HCT116 (cell line): ENCODE measurements around the gene AXIN2. TPM values are rescaled to one million over a fixed set of nuclear protein-coding genes. Genes with fewer than 3 reads are reported as not detected.

ENCODE experiments used
- ATAC-seq: fragments of 200-7000 bp; cut with Tn5 transposase; 2 replicates; pipeline ENCODE4 v1.9.1; 2020; ENCODE audit warnings: mild to moderate bottlenecking, moderate library complexity
- BruUV-seq: library from RNA; stranded (reverse); fragments of 400-500 nt; replicated peaks from 2 replicates; lab custom pipeline; 2021; lab: Mats Ljungman, UMichigan
- CTCF ChIA-PET: fragments of 300-600 bp; sonication (Branson Sonifier 250); formaldehyde crosslinking; loops from one replicate; lab custom pipeline; 2021; ENCODE audit warnings: antibody characterized with exemption; lab: Charles Lee
- POLR2A ChIA-PET: fragments of 300-600, 350-600 bp; sonication (Branson Sonifier 250); formaldehyde crosslinking; loops from one replicate; lab custom pipeline; 2021; ENCODE audit warnings: antibody characterized with exemption; lab: Charles Lee
- RAD21 ChIA-PET, 2 experiments: fragments of 300-600 bp; sonication (Branson Sonifier 250); formaldehyde crosslinking; loops; one replicate each; lab custom pipeline; 2023; ENCODE audit warnings: low total read pairs in 2 of 2; ENCODE audit not compliant: uncharacterized antibody in 2 of 2, unreplicated experiment in 2 of 2, low non-redundant PET in 1 of 2; lab: Charles Lee
- DNase-seq: peaks from one replicate; pipeline ENCODE4 v3.0.0-alpha.2; 2010; ENCODE audit warnings: low read depth, low spot score
- H2AFZ ChIP-seq: fragments of 200-600 bp; shearing (Covaris generic), sonication (generic); 2 replicates; pipeline ENCODE4 v1.6.1; 2017; ENCODE audit warnings: low read depth, mixed run types, mixed read lengths, antibody characterized with exemption, low read length; ENCODE audit not compliant: poor library complexity, severe bottlenecking
- H3K27ac ChIP-seq: 2 replicates; pipeline ENCODE4 v1.5.1; 2012; ENCODE audit warnings: low read depth, low read length
- H3K27me3 ChIP-seq: fragments of 200-600 bp; sonication (generic); 2 replicates; pipeline ENCODE4 v1.6.1; 2016; ENCODE audit warnings: mixed run types, low read length, mixed read lengths; ENCODE audit not compliant: insufficient read depth
- H3K36me3 ChIP-seq, 2 experiments: fragments of 200-500 bp in 1 of 2; fragments of 200-600 bp in 1 of 2; sonication (Bioruptor generic) in 1 of 2; sonication (generic) in 1 of 2; 2 replicates each; pipeline versions ENCODE4 v1.5.1 to v1.6.1; 2014 to 2016; ENCODE audit warnings: low read length in 2 of 2, inconsistent platforms in 1 of 2, mixed read lengths in 1 of 2, mixed run types in 1 of 2; ENCODE audit not compliant: insufficient read depth in 2 of 2, control insufficient read depth in 1 of 2
- H3K4me1 ChIP-seq, 2 experiments: fragments of 200-600 bp in 1 of 2; sonication (generic) in 1 of 2; 2 replicates each; pipeline versions ENCODE4 v1.5.1 to v1.6.1; 2012 to 2017; ENCODE audit warnings: low read length in 2 of 2, inconsistent platforms in 1 of 2, mild to moderate bottlenecking in 1 of 2, mixed read lengths in 1 of 2, mixed run types in 1 of 2, moderate library complexity in 1 of 2; ENCODE audit not compliant: insufficient read depth in 2 of 2, control insufficient read depth in 1 of 2
- H3K4me2 ChIP-seq: fragments of 200-600 bp; sonication (generic); 2 replicates; pipeline ENCODE4 v1.6.1; 2017; ENCODE audit warnings: mixed run types, low read length, mixed read lengths
- H3K4me3 ChIP-seq, 2 experiments: fragments of 200-600 bp in 1 of 2; sonication (generic) in 1 of 2; replicated peaks in 1 of 2; 2 replicates each; pipeline ENCODE4 v1.5.1; 2011 to 2016; ENCODE audit warnings: low read length in 2 of 2, control low read depth in 1 of 2, low read depth in 1 of 2, mild to moderate bottlenecking in 1 of 2, mixed read lengths in 1 of 2, mixed run types in 1 of 2
- H3K79me2 ChIP-seq: fragments of 200-600 bp; sonication (generic); 2 replicates; pipeline ENCODE4 v1.6.1; 2017; ENCODE audit warnings: mild to moderate bottlenecking, mixed run types, low read length, moderate library complexity, mixed read lengths; ENCODE audit not compliant: insufficient read depth
- H3K9ac ChIP-seq: fragments of 200-600 bp; sonication (generic); 2 replicates; pipeline ENCODE4 v1.6.1; 2016; ENCODE audit warnings: low read length, mixed read lengths
- H3K9me2 ChIP-seq: fragments of 200-600 bp; sonication (generic), shearing (Covaris generic); 2 replicates; pipeline ENCODE4 v1.6.1; 2017; ENCODE audit warnings: mixed run types, mild to moderate bottlenecking, moderate library complexity; ENCODE audit not compliant: insufficient read depth
- H3K9me3 ChIP-seq, 2 experiments: fragments of 200-500 bp in 1 of 2; fragments of 200-600 bp in 1 of 2; sonication (Bioruptor generic) in 1 of 2; sonication (generic) in 1 of 2; 2 replicates each; pipeline ENCODE4 v1.6.1; 2014 to 2017; ENCODE audit warnings: low read length in 2 of 2, mixed read lengths in 2 of 2, inconsistent platforms in 1 of 2, low read depth in 1 of 2, mild to moderate bottlenecking in 1 of 2, mixed run types in 1 of 2, moderate library complexity in 1 of 2; ENCODE audit not compliant: control insufficient read depth in 1 of 2, insufficient read depth in 1 of 2
- H4K20me1 ChIP-seq: fragments of 200-600 bp; sonication (generic), shearing (Covaris generic); 2 replicates; pipeline ENCODE4 v1.6.1; 2017; ENCODE audit warnings: mixed run types, mild to moderate bottlenecking, moderate library complexity; ENCODE audit not compliant: insufficient read depth
- ATF3 ChIP-seq: IDR thresholded peaks from 2 replicates; pipeline ENCODE4 v1.6.1; 2012
- CBX3 ChIP-seq: IDR thresholded peaks from 2 replicates; pipeline ENCODE4 v1.6.1; 2012; ENCODE audit warnings: low read depth
- CEBPB ChIP-seq: IDR thresholded peaks from 2 replicates; pipeline ENCODE4 v1.6.1; 2012; ENCODE audit warnings: low read depth
- CTCF ChIP-seq, 3 experiments: fragments of 200-600 bp in 1 of 3; sonication (generic) in 1 of 3; IDR thresholded peaks in 2 of 3; conservative IDR thresholded peaks in 1 of 3; 2 replicates each; pipeline ENCODE4 v1.5.1; 2012 to 2017; ENCODE audit warnings: low read depth in 2 of 3, low read length in 2 of 3, antibody characterized with exemption in 1 of 3, borderline replicate concordance in 1 of 3, control low read depth in 1 of 3, mild to moderate bottlenecking in 1 of 3, mixed read lengths in 1 of 3, mixed run types in 1 of 3, moderate library complexity in 1 of 3; ENCODE audit not compliant: insufficient read depth in 1 of 3
- EGR1 ChIP-seq: IDR thresholded peaks from 2 replicates; pipeline ENCODE4 v1.6.1; 2012; ENCODE audit warnings: low read depth
- ELF1 ChIP-seq: IDR thresholded peaks from 2 replicates; pipeline ENCODE4 v1.6.1; 2012; ENCODE audit warnings: low read depth, borderline replicate concordance
- EZH2 ChIP-seq: fragments of 200-600 bp; sonication (generic); IDR thresholded peaks from 2 replicates; pipeline ENCODE4 v1.6.1; 2017; ENCODE audit warnings: antibody characterized with exemption, mixed run types
- JUND ChIP-seq: IDR thresholded peaks from 2 replicates; pipeline ENCODE4 v1.6.1; 2012
- MAX ChIP-seq: IDR thresholded peaks from 2 replicates; pipeline ENCODE4 v1.6.1; 2012
- RAD21 ChIP-seq: IDR thresholded peaks from 2 replicates; pipeline ENCODE4 v1.6.1; 2012; ENCODE audit warnings: low read depth, mild to moderate bottlenecking
- SIN3A ChIP-seq: IDR thresholded peaks from 2 replicates; pipeline ENCODE4 v1.6.1; 2012; ENCODE audit warnings: low read depth
- SP1 ChIP-seq: IDR thresholded peaks from 2 replicates; pipeline ENCODE4 v1.6.1; 2012; ENCODE audit warnings: low read depth
- ZBTB33 ChIP-seq: IDR thresholded peaks from 2 replicates; pipeline ENCODE4 v1.6.1; 2011; ENCODE audit warnings: mild to moderate bottlenecking, low read length, moderate library complexity; ENCODE audit not compliant: insufficient replicate concordance; ENCODE audit errors: extremely low read depth
- ZNF274 ChIP-seq: fragments of 200-500 bp; sonication (Bioruptor generic); IDR thresholded peaks from 2 replicates; pipeline ENCODE4 v1.6.1; 2014; ENCODE audit warnings: mild to moderate bottlenecking, low read depth, low read length, inconsistent platforms
- intact Hi-C: fragments of 100-400 bp; cut with micrococcal nuclease; formaldehyde crosslinking; loops from 2 replicates; pipeline ENCODE4 v1.10.0; 2022
- total RNA-seq: library from RNA; stranded (reverse); gene quantifications from one replicate; pipeline ENCODE4 v1.2.1, GENCODE V29; 2021; ENCODE audit not compliant: unreplicated experiment

AXIN2 gene
- total RNA-seq, 1 experiment from 2014 or later: 7.1 TPM

- no peak overlapping the region for H3K9ac ChIP-seq
- no peak overlapping the region; the same call in 1 of the 2 replicates for H3K27ac ChIP-seq
- no peaks in the 10 kb centered on the region for H3K9me3 ChIP-seq
- intact Hi-C loops: no loop called here
- H3K9me2 ChIP-seq: no peaks in the 10 kb centered on the region
- TF ChIP-seq EZH2: no peak
- TF ChIP-seq EGR1: no peak
- no peak for TF ChIP-seq CBX3
- TF ChIP-seq ZNF274: no peak
- no peak for TF ChIP-seq ZBTB33
- no peak for TF ChIP-seq ATF3
- TF ChIP-seq SIN3A: no peak
- no peak for TF ChIP-seq CEBPB
- TF ChIP-seq RAD21: no peak
- TF ChIP-seq SP1: no peak
- no peak for TF ChIP-seq CTCF (IDR thresholded peaks at IDR 0.05 in 2 of 3, conservative IDR thresholded peaks at IDR 0.05 in 1 of 3; ENCODE audit: borderline replicate concordance in 1 of 3, insufficient read depth in 1 of 3, low read depth in 2 of 3, low read length in 2 of 3)
- no peak for TF ChIP-seq ELF1
- TF ChIP-seq MAX: no peak
- no peak for TF ChIP-seq JUND
- POLR2A ChIA-PET: no interaction called here
- ATAC-seq (no peak), DNase-seq (no peak)
- no peaks in the 10 kb centered on the region for H3K79me2 ChIP-seq
- no peak overlapping the region for H3K4me3 ChIP-seq
- no TSS peak for BruUV-seq
- H4K20me1 ChIP-seq: no peaks in the 10 kb centered on the region
- no peaks in the 10 kb centered on the region for H3K27me3 ChIP-seq
- RAD21 ChIA-PET: no interaction called here
- H2AFZ ChIP-seq: no peak overlapping the region
- peaks cover 0 to 22% of the 10 kb centered on the region in 2 experiments; a peak in 2 of 4 replicates for H3K4me1 ChIP-seq
- CTCF ChIA-PET: no interaction called here
- peaks cover 20 to 70% of the 10 kb centered on the region in 2 experiments for H3K36me3 ChIP-seq
- H3K4me2 ChIP-seq: no peak overlapping the region
These were observed 28.2 kb downstream of the AXIN2 start for GRCh38 chr17:65533056-65533745.
